NT2/D1 (cell line): ENCODE data around the gene AOAH.

Experiments
- YY1 ChIP-seq: IDR thresholded peaks from 2 replicates; pipeline ENCODE4 v1.6.1; 2011; ENCODE audit not compliant: insufficient read length, insufficient read depth
- ZNF274 ChIP-seq: IDR thresholded peaks from 2 replicates; pipeline ENCODE4 v1.6.1; 2011; ENCODE audit warnings: mild to moderate bottlenecking, low read depth, low read length

GRCh38 chr7:36668750-36669149 lies 55.5 kb downstream of the AOAH start:
- no peak for TF ChIP-seq ZNF274
- no peak for TF ChIP-seq YY1
